Mesenchymal stem cell (in vitro differentiated cells and primary cell): Measurements from ENCODE around the gene JCHAIN.

Experiments
- DNase-seq: peaks from one replicate; pipeline ENCODE4 v3.0.0-alpha.2; 2013
- H2AFZ ChIP-seq: one replicate; pipeline ENCODE4 v1.6.1; 2013; ENCODE audit warnings: low read depth, mild to moderate bottlenecking, control low read depth, inconsistent platforms, low read length, moderate library complexity
- H2AK5ac ChIP-seq: 2 replicates; pipeline ENCODE4 v1.6.1; 2013; ENCODE audit warnings: low read length, moderate library complexity, mild to moderate bottlenecking, inconsistent platforms; ENCODE audit not compliant: severe bottlenecking
- H2BK120ac ChIP-seq: one replicate; pipeline ENCODE4 v1.6.1; 2013; ENCODE audit warnings: low read depth, mild to moderate bottlenecking, inconsistent platforms, low read length, moderate library complexity
- H2BK12ac ChIP-seq, 2 experiments: one replicate each; pipeline ENCODE4 v1.6.1; 2013; ENCODE audit warnings: inconsistent platforms in 2 of 2, low read length in 2 of 2, mild to moderate bottlenecking in 2 of 2, moderate library complexity in 2 of 2, control low read depth in 1 of 2
- H2BK15ac ChIP-seq: one replicate; pipeline ENCODE4 v1.6.1; 2013; ENCODE audit warnings: mild to moderate bottlenecking, low read depth, inconsistent platforms; ENCODE audit not compliant: poor library complexity, severe bottlenecking
- H2BK5ac ChIP-seq: 2 replicates; pipeline ENCODE4 v1.6.1; 2013; ENCODE audit warnings: low read depth, mild to moderate bottlenecking, low read length, control low read depth, inconsistent platforms; ENCODE audit not compliant: poor library complexity, severe bottlenecking
- H3K14ac ChIP-seq, 2 experiments: one replicate each; pipeline ENCODE4 v1.6.1; 2013; ENCODE audit warnings: inconsistent platforms in 2 of 2, low read length in 2 of 2, control low read depth in 1 of 2, mild to moderate bottlenecking in 1 of 2, moderate library complexity in 1 of 2
- H3K18ac ChIP-seq, 2 experiments: one replicate each; pipeline ENCODE4 v1.6.1; 2013; ENCODE audit warnings: inconsistent platforms in 2 of 2, low read length in 2 of 2, control low read depth in 1 of 2, low read depth in 1 of 2, mild to moderate bottlenecking in 1 of 2
- H3K23ac ChIP-seq, 2 experiments: one replicate each; pipeline ENCODE4 v1.6.1; 2013; ENCODE audit warnings: inconsistent platforms in 2 of 2, low read length in 2 of 2, mild to moderate bottlenecking in 2 of 2, moderate library complexity in 2 of 2, control low read depth in 1 of 2
- H3K27ac ChIP-seq: 2 replicates; pipeline ENCODE4 v1.5.1; 2013; ENCODE audit warnings: mild to moderate bottlenecking, moderate library complexity, low read length, control low read depth, inconsistent platforms; ENCODE audit not compliant: poor library complexity, severe bottlenecking
- H3K27me3 ChIP-seq, 2 experiments: 2 replicates each; pipeline versions ENCODE4 v1.6.1 to v1.7.0; 2013; ENCODE audit warnings: low read length in 2 of 2, mild to moderate bottlenecking in 2 of 2, moderate library complexity in 2 of 2, control low read depth in 1 of 2, inconsistent platforms in 1 of 2; ENCODE audit not compliant: control insufficient read depth in 1 of 2, insufficient read depth in 1 of 2
- H3K36me3 ChIP-seq, 2 experiments: 2 replicates each; pipeline versions ENCODE4 v1.6.1 to v1.7.0; 2013; ENCODE audit warnings: low read length in 2 of 2, control low read depth in 1 of 2, inconsistent platforms in 1 of 2, low read depth in 1 of 2, mild to moderate bottlenecking in 1 of 2; ENCODE audit not compliant: insufficient read depth in 2 of 2, control insufficient read depth in 1 of 2
- H3K4ac ChIP-seq, 2 experiments: one replicate each; pipeline ENCODE4 v1.6.1; 2013; ENCODE audit warnings: inconsistent platforms in 2 of 2, low read length in 2 of 2, mild to moderate bottlenecking in 2 of 2, moderate library complexity in 2 of 2, control low read depth in 1 of 2, low read depth in 1 of 2
- H3K4me1 ChIP-seq: 2 replicates; pipeline ENCODE4 v1.6.1; 2013; ENCODE audit warnings: low read depth, low read length, control low read depth; ENCODE audit not compliant: control insufficient read depth, insufficient read depth
- H3K4me2 ChIP-seq: 2 replicates; pipeline ENCODE4 v1.6.1; 2013; ENCODE audit warnings: low read length, mild to moderate bottlenecking, inconsistent platforms; ENCODE audit not compliant: poor library complexity, severe bottlenecking
- H3K4me3 ChIP-seq, 2 experiments: 2 replicates each; pipeline versions ENCODE4 v1.5.1 to v1.7.0; 2013; ENCODE audit warnings: low read length in 2 of 2, mild to moderate bottlenecking in 2 of 2, control low read depth in 1 of 2, low read depth in 1 of 2; ENCODE audit not compliant: insufficient read depth in 1 of 2
- H3K79me1 ChIP-seq: replicated peaks from 2 replicates; pipeline ENCODE4 v1.6.1; 2013; ENCODE audit warnings: mild to moderate bottlenecking, control low read depth, low read length, inconsistent platforms; ENCODE audit not compliant: poor library complexity, severe bottlenecking
- H3K9ac ChIP-seq: 2 replicates; pipeline ENCODE4 v1.7.0; 2013; ENCODE audit warnings: mild to moderate bottlenecking, low read length, moderate library complexity
- H3K9me3 ChIP-seq: 2 replicates; pipeline ENCODE4 v1.7.0; 2013; ENCODE audit warnings: mild to moderate bottlenecking, low read length; ENCODE audit not compliant: control insufficient read depth
- H4K8ac ChIP-seq: one replicate; pipeline ENCODE4 v1.6.1; 2013; ENCODE audit warnings: inconsistent platforms, mild to moderate bottlenecking, low read length, moderate library complexity
- H4K91ac ChIP-seq: one replicate; pipeline ENCODE4 v1.6.1; 2013; ENCODE audit warnings: mild to moderate bottlenecking, low read length, inconsistent platforms
- WGBS: methylation state at CpG from one replicate; pipeline ENCODE4 v1.1.7; 2013; ENCODE audit warnings: mixed read lengths; 5-methylcytosine and 5-hydroxymethylcytosine counted together

Gene JCHAIN

GRCh38 chr4:70640192-70640591 is 26.1 kb downstream of the JCHAIN start:
- Histone ChIP-seq H3K4ac (no peak overlapping the region), H3K18ac (no peak overlapping the region), H3K27ac (no peak overlapping the region), H2BK15ac (no peak overlapping the region), H2AK5ac (no peak overlapping the region), H3K36me3 (no peaks in the 10 kb centered on the region), H3K14ac (no peak overlapping the region), H4K91ac (no peak overlapping the region), H2BK120ac (no peak overlapping the region), H2BK5ac (no peak overlapping the region), H3K27me3 (no peaks in the 10 kb centered on the region), H3K9ac (no peak overlapping the region), H3K4me2 (no peak overlapping the region), H2AFZ (no peak overlapping the region), H2BK12ac (no peak overlapping the region), H3K4me1 (no peaks in the 10 kb centered on the region), H3K79me1 (no peaks in the 10 kb centered on the region), H3K23ac (no peak overlapping the region), H3K9me3 (no peaks in the 10 kb centered on the region), H3K4me3 (no peak overlapping the region), H4K8ac (no peak overlapping the region)
- whole genome bisulfite sequencing, result 89% methylated on average over 2 of the region's 2 CpGs
- DNase-seq, result no peak

- no peaks in the 10 kb centered on the region for H3K4me1 ChIP-seq
- H3K9ac ChIP-seq, result no peak overlapping the region
- no peak overlapping the region for H4K8ac ChIP-seq
- 63% methylated on average over 6 of the region's 8 CpGs for WGBS
- H2AK5ac ChIP-seq, result no peak overlapping the region
- no peaks in the 10 kb centered on the region for H3K27me3 ChIP-seq
- H2BK15ac ChIP-seq, result no peak overlapping the region
- no peak overlapping the region for H3K14ac ChIP-seq
- H2BK120ac ChIP-seq, result no peak overlapping the region
- DNase-seq, result no peak
- no peaks in the 10 kb centered on the region for H3K79me1 ChIP-seq
- peak overlapping the region; percentile 26 for H3K4me2 ChIP-seq
- peak overlapping the region in 1 of 2 experiments; percentile 41 for H3K4me3 ChIP-seq
- no peak overlapping the region for H2BK5ac ChIP-seq
- no peak overlapping the region for H3K4ac ChIP-seq
- H2BK12ac ChIP-seq, result no peak overlapping the region
- H3K27ac ChIP-seq, result no peak overlapping the region
- H3K9me3 ChIP-seq, result no peaks in the 10 kb centered on the region
- H4K91ac ChIP-seq, result no peak overlapping the region
- H3K36me3 ChIP-seq, result no peaks in the 10 kb centered on the region
- H3K18ac ChIP-seq, result no peak overlapping the region
- no peak overlapping the region for H3K23ac ChIP-seq
- H2AFZ ChIP-seq, result no peak overlapping the region
These were observed 28.9 kb downstream of the JCHAIN start for GRCh38 chr4:70637239-70637913.

GRCh38 chr4:70634482-70634881 is 31.8 kb downstream of the JCHAIN start:
- no peak overlapping the region for H3K4ac ChIP-seq
- no peak overlapping the region for H3K4me3 ChIP-seq
- H3K9ac ChIP-seq, result no peak overlapping the region
- no peak overlapping the region for H2BK12ac ChIP-seq
- H2BK5ac ChIP-seq, result no peak overlapping the region
- H2BK15ac ChIP-seq, result no peak overlapping the region
- H3K27me3 ChIP-seq, result no peaks in the 10 kb centered on the region
- no peak overlapping the region for H3K4me2 ChIP-seq
- H3K18ac ChIP-seq, result no peak overlapping the region
- H2BK120ac ChIP-seq, result no peak overlapping the region
- 98% methylated on average over 4 of the region's 5 CpGs for WGBS
- no peak overlapping the region for H4K8ac ChIP-seq
- H3K36me3 ChIP-seq, result no peaks in the 10 kb centered on the region
- no peaks in the 10 kb centered on the region for H3K4me1 ChIP-seq
- no peak overlapping the region for H4K91ac ChIP-seq
- H2AFZ ChIP-seq, result no peak overlapping the region
- no peak overlapping the region for H3K14ac ChIP-seq
- H3K27ac ChIP-seq, result no peak overlapping the region
- H2AK5ac ChIP-seq, result no peak overlapping the region
- no peak for DNase-seq
- no peaks in the 10 kb centered on the region for H3K79me1 ChIP-seq
- no peaks in the 10 kb centered on the region for H3K9me3 ChIP-seq
- H3K23ac ChIP-seq, result no peak overlapping the region

DNA sequence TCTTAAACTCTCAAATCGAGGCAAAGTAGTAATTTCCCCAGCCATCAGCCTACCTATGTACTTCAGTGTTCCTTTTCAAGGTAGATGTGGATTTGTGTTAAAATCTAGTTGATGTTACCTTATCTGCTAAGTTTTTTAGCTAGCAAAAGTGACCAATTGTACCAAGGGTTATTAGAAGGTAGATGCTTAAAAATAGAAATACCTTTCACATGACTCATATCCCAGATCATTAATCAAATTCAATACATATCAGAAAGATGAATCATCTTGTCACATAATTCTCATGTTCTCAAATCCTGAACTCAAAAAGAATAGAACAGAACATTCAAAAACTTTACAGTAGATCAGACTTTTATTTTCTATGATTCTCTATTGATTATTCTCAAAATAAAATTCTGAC is 34.3 kb downstream of the JCHAIN start:
- no peak overlapping the region for H3K14ac ChIP-seq
- H2BK5ac ChIP-seq, result no peak overlapping the region
- H3K4ac ChIP-seq, result no peak overlapping the region
- no peak overlapping the region for H2BK15ac ChIP-seq
- no peak overlapping the region for H4K8ac ChIP-seq
- H2AK5ac ChIP-seq, result no peak overlapping the region
- H3K27ac ChIP-seq, result peak overlapping the region; percentile 66
- no peaks in the 10 kb centered on the region for H3K36me3 ChIP-seq
- H2AFZ ChIP-seq, result no peak overlapping the region
- no peak overlapping the region for H3K23ac ChIP-seq
- H3K4me1 ChIP-seq, result no peaks in the 10 kb centered on the region
- H3K9me3 ChIP-seq, result no peaks in the 10 kb centered on the region
- no peak overlapping the region for H3K9ac ChIP-seq
- no peak overlapping the region for H4K91ac ChIP-seq
- H2BK120ac ChIP-seq, result no peak overlapping the region
- DNase-seq, result no peak
- no peaks in the 10 kb centered on the region for H3K79me1 ChIP-seq
- H3K27me3 ChIP-seq, result no peaks in the 10 kb centered on the region
- WGBS, result no CpG with 5 or more reads among the region's 1 CpG
- no peak overlapping the region for H3K18ac ChIP-seq
- H3K4me2 ChIP-seq, result no peak overlapping the region
- H3K4me3 ChIP-seq, result no peak overlapping the region
- no peak overlapping the region for H2BK12ac ChIP-seq
